NCI-H1436 treated with DMSO at 0.1 percent for 48 hours (cell line): ENCODE results near the gene CDS2.

Experiments
- DNase-seq: peaks from one replicate; lab custom pipeline; 2025; lab: John Stamatoyannopoulos, UW

The CDS2 gene

GRCh38 chr20:5212907-5213487, 86.2 kb downstream of the CDS2 start:
- no peak for DNase-seq

DNA sequence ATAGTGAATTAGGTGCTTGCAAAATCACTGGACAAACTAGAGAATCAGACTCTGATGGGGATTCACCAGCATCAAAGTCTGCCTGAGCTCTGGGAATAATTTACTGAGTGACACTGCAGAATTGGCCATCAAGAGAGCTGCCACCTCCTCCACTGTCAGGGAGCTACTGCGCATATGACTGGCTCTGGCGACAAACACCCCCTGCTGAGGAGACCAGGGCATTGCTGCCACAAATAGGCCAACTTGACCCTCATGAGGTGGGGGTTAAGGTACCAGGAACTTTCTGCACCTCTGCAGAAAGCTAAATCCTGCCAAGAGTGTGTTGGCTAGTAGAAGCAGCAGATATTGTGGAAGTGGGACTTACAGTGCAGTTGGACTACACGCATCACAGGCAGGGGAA, 88.0 kb downstream of the CDS2 start:
- DNase-seq, result no peak

GRCh38 chr20:5215672-5216304, 89.0 kb downstream of the CDS2 start:
- DNase-seq, result no peak

GRCh38 chr20:5216663-5217062, 89.9 kb downstream of the CDS2 start:
- no peak for DNase-seq

- no peak for DNase-seq
Observed at GRCh38 chr20:5217616-5218015, 90.8 kb downstream of the CDS2 start.

- DNase-seq, result no peak
Observed at GRCh38 chr20:5220321-5221060, 93.7 kb downstream of the CDS2 start.

DNA sequence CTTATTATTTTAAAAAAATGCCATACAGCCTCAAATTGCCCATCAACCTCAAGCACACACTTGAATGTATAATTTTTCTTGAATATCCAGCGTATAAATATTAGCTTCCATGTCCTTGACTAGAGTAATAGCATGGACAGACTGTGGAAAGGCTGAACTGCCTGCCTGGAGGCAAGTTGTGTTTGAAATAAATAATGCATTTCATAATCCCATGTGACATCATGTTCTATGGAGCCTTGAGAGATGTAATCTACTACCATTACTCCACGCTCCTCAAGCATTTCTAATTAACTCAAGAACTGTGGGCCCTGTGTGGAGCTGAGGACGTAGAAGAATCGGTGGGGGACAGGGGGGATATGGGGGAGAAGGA, 94.2 kb downstream of the CDS2 start:
- DNase-seq, result no peak

DNA sequence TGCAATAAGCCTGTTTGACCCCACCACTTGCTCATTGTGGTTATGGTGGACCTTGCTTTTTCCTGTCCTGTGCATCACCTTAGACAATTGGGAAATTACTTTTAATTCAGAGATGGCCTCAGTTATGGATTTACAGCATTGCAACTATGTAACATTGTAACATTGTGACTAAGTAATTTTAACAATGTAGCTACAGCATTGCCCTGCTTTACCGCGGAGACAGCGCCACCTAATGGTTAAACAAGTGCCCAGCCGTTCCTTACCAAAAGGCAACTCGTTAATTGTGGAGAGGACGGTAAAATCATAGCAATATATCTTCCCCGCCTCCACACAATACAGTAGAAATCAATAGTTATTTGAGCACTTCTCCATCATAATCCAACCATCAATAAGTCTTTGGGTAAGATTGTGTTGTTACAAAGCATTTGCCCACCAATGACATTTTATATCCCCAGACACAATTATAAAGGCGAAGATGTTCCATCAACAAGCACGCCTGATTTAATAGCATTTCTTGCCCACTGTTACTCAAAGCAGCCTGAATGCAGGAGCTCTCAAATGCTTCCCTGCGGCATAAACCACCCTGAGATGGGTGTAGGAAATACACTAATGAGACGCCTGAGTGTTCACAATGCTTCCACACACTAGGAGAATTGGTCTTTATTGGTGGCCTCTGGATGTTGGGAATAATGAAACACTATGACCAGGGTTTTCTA, 96.3 kb downstream of the CDS2 start:
- no peak for DNase-seq

GRCh38 chr20:5230544-5230943, 103.7 kb downstream of the CDS2 start:
- no peak for DNase-seq

DNA sequence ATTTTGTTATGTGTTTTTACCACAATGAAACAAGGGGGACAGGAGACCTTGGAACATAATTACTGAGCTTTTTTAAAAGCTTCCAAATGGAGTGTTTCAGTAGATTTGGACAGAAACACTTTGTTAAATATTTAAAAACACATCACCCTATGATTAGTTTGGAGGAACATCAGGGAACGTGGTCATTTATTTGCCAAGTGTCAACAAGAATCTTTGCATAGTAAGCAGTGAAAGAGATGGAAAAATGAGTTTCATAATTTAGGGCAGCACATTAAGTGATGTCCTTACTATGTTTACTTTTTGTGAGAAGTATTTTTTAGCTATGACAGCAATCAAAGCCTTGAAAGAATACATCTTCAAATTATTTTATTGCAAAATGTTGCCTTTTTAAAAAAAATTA, 107.3 kb downstream of the CDS2 start:
- DNase-seq, result no peak

DNA sequence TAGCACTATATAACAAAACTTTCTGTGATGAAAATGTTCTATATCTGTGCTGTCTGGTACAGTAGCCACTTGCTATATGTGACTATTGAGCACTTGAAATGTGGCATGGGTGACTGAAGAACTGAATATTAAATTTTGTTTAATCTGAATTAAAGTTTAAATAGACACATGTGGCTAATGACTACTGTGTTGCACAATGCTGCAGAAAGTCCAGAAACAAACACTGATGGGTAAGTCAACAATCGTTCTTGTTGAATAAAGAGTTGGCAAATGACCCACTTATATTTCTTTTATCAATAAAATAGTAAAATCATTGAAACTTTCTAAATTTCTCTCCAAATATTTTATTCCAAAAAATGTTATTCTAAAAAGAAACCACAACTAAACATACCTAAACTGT, 108.2 kb downstream of the CDS2 start:
- DNase-seq, result no peak
